Fibroblast of lung (primary cell): ENCODE data around the gene ARID1B. TPM values are rescaled to one million over a fixed set of nuclear protein-coding genes. Genes with fewer than 3 reads are reported as not detected.
A peak's percentile ranks its signal among the peaks of the same experiment; 100 is the strongest.

Experiments used
- DNase-seq, 2 donors: peaks; one replicate each; pipeline versions ENCODE4 v3.0.0 to v3.0.0-alpha.2; 2010; ENCODE audit warnings: low read depth in 2 of 2
- H2AFZ ChIP-seq: 2 replicates; pipeline ENCODE4 v1.5.1; 2012; ENCODE audit warnings: low read length, control low read depth, inconsistent platforms
- H3K27ac ChIP-seq: 2 replicates; pipeline ENCODE4 v1.5.1; 2011; ENCODE audit warnings: low read length, control low read depth; ENCODE audit not compliant: insufficient read depth
- H3K27me3 ChIP-seq: 2 replicates; pipeline ENCODE4 v1.5.1; 2011; ENCODE audit warnings: mild to moderate bottlenecking, low read length; ENCODE audit not compliant: control insufficient read depth, insufficient read depth
- H3K36me3 ChIP-seq: 2 replicates; pipeline ENCODE4 v1.5.1; 2011; ENCODE audit warnings: low read length; ENCODE audit not compliant: control insufficient read depth, insufficient read depth
- H3K4me1 ChIP-seq: 2 replicates; pipeline ENCODE4 v1.5.1; 2011; ENCODE audit warnings: low read length; ENCODE audit not compliant: control insufficient read depth, insufficient read depth; ENCODE audit errors: extremely low read depth
- H3K4me2 ChIP-seq: 2 replicates; pipeline ENCODE4 v1.5.1; 2011; ENCODE audit warnings: low read length, control low read depth; ENCODE audit not compliant: insufficient read depth; ENCODE audit errors: extremely low read depth
- H3K4me3 ChIP-seq, 4 experiments: fragments of 200-600 bp in 1 of 4; sonication (generic) in 1 of 4; replicated peaks in 1 of 4; 2 replicates each; pipeline ENCODE4 v1.5.1; 2011 to 2016; ENCODE audit warnings: low read length in 4 of 4, low read depth in 3 of 4, mild to moderate bottlenecking in 3 of 4, control low read depth in 2 of 4, inconsistent platforms in 1 of 4, mixed read lengths in 1 of 4; ENCODE audit not compliant: insufficient read depth in 1 of 4; ENCODE audit errors: control extremely low read depth in 1 of 4
- H3K79me2 ChIP-seq: 2 replicates; pipeline ENCODE4 v1.5.1; 2012; ENCODE audit warnings: mild to moderate bottlenecking, low read length, inconsistent platforms; ENCODE audit not compliant: control insufficient read depth, insufficient read depth
- H3K9ac ChIP-seq: 2 replicates; pipeline ENCODE4 v1.5.1; 2011; ENCODE audit warnings: mild to moderate bottlenecking, low read length, control low read depth; ENCODE audit not compliant: insufficient read depth
- H3K9me3 ChIP-seq: 2 replicates; pipeline ENCODE4 v1.5.1; 2012; ENCODE audit warnings: low read depth, low read length; ENCODE audit not compliant: control insufficient read depth, insufficient read depth
- H4K20me1 ChIP-seq: 2 replicates; pipeline ENCODE4 v1.5.1; 2011; ENCODE audit warnings: low read length; ENCODE audit not compliant: control insufficient read depth, insufficient read depth; ENCODE audit errors: extremely low read depth
- EZH2 ChIP-seq: IDR thresholded peaks from 2 replicates; pipeline ENCODE4 v1.5.1; 2012; ENCODE audit warnings: low read length, control low read depth, mild to moderate bottlenecking; ENCODE audit errors: missing control alignments
- polyA plus RNA-seq, 2 donors: library from polyadenylated mRNA; depleted of rRNA in 1 of 2; stranded (reverse) in 1 of 2; unstranded in 1 of 2; fragments of >200 nt; gene quantifications; 2 replicates each; pipeline ENCODE4 v1.2.1, GENCODE V29; 2011 to 2012; ENCODE audit warnings: missing spikeins in 1 of 2
- total RNA-seq: library from RNA; depleted of rRNA; stranded (reverse); fragments of >200 nt; gene quantifications from 2 replicates; pipeline ENCODE4 v1.2.1, GENCODE V29; 2014
- TF ChIP-seq, protein P1 (sequence below), 2 donors: IDR thresholded peaks in 1 of 2; conservative IDR thresholded peaks in 1 of 2; 1 replicate in 1 of 2; 2 replicates in 1 of 2; pipeline ENCODE4 v1.5.1; 2011 to 2012; ENCODE audit warnings: low read length in 2 of 2, control low read depth in 1 of 2, inconsistent platforms in 1 of 2, low read depth in 1 of 2, mild to moderate bottlenecking in 1 of 2

Gene ARID1B
- total and polyA plus RNA-seq, 2 donors (not counting 1 experiment from before 2014, with no cell fraction given): 15.4 to 41.9 TPM

DNA sequence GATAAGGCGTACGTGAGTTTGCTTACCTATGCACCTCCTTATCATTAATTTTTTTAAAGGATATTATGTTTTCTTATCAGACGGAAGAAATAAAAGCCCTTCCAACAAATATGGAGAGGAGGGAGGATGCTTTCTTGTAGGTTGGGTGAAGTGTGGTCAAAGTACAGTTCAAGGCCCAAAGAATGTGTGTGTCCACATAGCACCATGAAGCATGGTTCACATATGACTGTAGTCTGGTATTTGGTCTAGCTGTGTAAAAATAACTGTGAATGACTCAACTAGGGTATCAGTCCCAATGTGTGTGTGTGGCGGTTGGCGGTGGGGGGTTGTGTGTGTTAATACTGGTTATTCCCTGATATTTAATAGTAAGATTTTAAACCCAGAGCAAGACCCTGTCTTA lies 333.4 kb downstream of the ARID1B start:
- peaks cover 28% of the 10 kb centered on the region for H3K4me1 ChIP-seq
- no peak overlapping the region for H3K4me2 ChIP-seq
- peak; percentile 44 to 72 for DNase-seq
- no peaks in the 10 kb centered on the region for H3K9me3 ChIP-seq
- no peak overlapping the region for H2AFZ ChIP-seq
- H3K79me2 ChIP-seq: no peaks in the 10 kb centered on the region
- peak overlapping the region; percentile 35 for H3K27ac ChIP-seq
- no peak overlapping the region for H3K9ac ChIP-seq
- TF ChIP-seq, protein P1, sequence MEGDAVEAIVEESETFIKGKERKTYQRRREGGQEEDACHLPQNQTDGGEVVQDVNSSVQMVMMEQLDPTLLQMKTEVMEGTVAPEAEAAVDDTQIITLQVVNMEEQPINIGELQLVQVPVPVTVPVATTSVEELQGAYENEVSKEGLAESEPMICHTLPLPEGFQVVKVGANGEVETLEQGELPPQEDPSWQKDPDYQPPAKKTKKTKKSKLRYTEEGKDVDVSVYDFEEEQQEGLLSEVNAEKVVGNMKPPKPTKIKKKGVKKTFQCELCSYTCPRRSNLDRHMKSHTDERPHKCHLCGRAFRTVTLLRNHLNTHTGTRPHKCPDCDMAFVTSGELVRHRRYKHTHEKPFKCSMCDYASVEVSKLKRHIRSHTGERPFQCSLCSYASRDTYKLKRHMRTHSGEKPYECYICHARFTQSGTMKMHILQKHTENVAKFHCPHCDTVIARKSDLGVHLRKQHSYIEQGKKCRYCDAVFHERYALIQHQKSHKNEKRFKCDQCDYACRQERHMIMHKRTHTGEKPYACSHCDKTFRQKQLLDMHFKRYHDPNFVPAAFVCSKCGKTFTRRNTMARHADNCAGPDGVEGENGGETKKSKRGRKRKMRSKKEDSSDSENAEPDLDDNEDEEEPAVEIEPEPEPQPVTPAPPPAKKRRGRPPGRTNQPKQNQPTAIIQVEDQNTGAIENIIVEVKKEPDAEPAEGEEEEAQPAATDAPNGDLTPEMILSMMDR (conservative IDR thresholded peaks at IDR 0.05 in 1 of 2, IDR thresholded peaks at IDR 0.05 in 1 of 2; ENCODE audit: low read depth in 1 of 2, low read length in 2 of 2): no peak
- TF ChIP-seq EZH2: no peak
- no peaks in the 10 kb centered on the region for H3K27me3 ChIP-seq
- H3K36me3 ChIP-seq: no peaks in the 10 kb centered on the region
- no peak overlapping the region for H3K4me3 ChIP-seq
- H4K20me1 ChIP-seq: peaks cover 1% of the 10 kb centered on the region

- DNase-seq: no peak
- TF ChIP-seq, protein P1 (conservative IDR thresholded peaks at IDR 0.05 in 1 of 2, IDR thresholded peaks at IDR 0.05 in 1 of 2; ENCODE audit: low read depth in 1 of 2, low read length in 2 of 2): no peak
- TF ChIP-seq EZH2: no peak
- no peak overlapping the region for H2AFZ ChIP-seq
Observed at GRCh38 chr6:157113389-157113788, 336.2 kb downstream of the ARID1B start.

DNA sequence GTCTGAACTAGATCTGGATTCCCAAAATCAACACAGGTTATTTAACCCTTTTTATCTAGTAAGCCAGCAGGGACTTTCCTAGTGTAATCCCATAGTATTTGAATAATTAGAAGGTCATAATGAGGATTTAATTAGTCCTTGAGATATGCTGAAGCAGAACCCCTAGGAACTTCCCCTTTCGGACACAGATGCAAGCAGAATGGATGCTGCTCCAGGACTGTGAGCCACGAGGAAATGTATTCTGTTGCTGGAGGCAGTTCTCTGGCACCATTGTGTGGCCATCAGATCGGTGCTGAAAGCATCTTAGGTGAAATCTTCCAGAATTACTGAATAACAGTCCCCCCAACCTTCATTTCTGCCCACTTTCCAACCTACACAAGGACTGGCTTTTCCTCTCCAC lies 339.2 kb downstream of the ARID1B start:
- H3K27me3 ChIP-seq: no peaks in the 10 kb centered on the region
- no peak overlapping the region for H3K4me2 ChIP-seq
- no peaks in the 10 kb centered on the region for H3K9me3 ChIP-seq
- no peak for TF ChIP-seq EZH2
- TF ChIP-seq, protein P1 (conservative IDR thresholded peaks at IDR 0.05 in 1 of 2, IDR thresholded peaks at IDR 0.05 in 1 of 2; ENCODE audit: low read depth in 1 of 2, low read length in 2 of 2): no peak
- no peak overlapping the region for H2AFZ ChIP-seq
- no peaks in the 10 kb centered on the region for H3K36me3 ChIP-seq
- H4K20me1 ChIP-seq: peaks cover 1% of the 10 kb centered on the region
- H3K27ac ChIP-seq: no peak overlapping the region
- no peaks in the 10 kb centered on the region for H3K79me2 ChIP-seq
- no peaks in the 10 kb centered on the region for H3K4me1 ChIP-seq
- no peak for DNase-seq
- no peak overlapping the region for H3K9ac ChIP-seq
- no peak overlapping the region for H3K4me3 ChIP-seq

More at GRCh38 chr6:157113389-157113788, 336.2 kb downstream of the ARID1B start:
- no peaks in the 10 kb centered on the region for H3K79me2 ChIP-seq
- peaks cover 13% of the 10 kb centered on the region for H3K4me1 ChIP-seq
- H3K27ac ChIP-seq: no peak overlapping the region
- no peak overlapping the region for H3K4me2 ChIP-seq
- no peaks in the 10 kb centered on the region for H3K27me3 ChIP-seq
- H3K9me3 ChIP-seq: no peaks in the 10 kb centered on the region
- H3K4me3 ChIP-seq: no peak overlapping the region
- H4K20me1 ChIP-seq: peaks cover 1% of the 10 kb centered on the region
- no peaks in the 10 kb centered on the region for H3K36me3 ChIP-seq
- no peak overlapping the region for H3K9ac ChIP-seq
